Measurements from ENCODE around the gene LAMB4. TPM values are rescaled to one million over a fixed set of nuclear protein-coding genes. Genes with fewer than 3 reads are reported as not detected.

LAMB4 gene
- polyA plus RNA-seq, 1 experiment: 0.20 TPM

DNA sequence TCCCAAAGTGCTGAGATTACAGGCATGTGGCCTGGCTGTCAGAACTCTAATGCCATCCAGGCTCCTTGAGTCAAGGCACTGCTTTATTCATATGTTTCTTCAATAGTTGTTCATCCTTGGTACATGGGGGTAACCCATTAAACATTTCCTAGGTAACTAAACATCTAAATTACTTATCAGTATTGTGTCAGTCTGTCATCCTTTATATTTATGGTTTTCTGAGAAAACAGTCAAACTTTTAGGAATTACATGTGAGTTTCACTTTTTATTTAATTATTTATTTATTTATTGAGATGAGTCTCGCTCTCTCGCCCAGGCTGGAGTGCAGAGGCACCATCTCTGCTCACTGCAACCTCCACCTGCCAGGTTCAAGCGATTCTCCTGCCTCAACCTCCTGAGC lies 81.7 kb downstream of the LAMB4 start:
- CTCF ChIA-PET: no interaction called here

DNA sequence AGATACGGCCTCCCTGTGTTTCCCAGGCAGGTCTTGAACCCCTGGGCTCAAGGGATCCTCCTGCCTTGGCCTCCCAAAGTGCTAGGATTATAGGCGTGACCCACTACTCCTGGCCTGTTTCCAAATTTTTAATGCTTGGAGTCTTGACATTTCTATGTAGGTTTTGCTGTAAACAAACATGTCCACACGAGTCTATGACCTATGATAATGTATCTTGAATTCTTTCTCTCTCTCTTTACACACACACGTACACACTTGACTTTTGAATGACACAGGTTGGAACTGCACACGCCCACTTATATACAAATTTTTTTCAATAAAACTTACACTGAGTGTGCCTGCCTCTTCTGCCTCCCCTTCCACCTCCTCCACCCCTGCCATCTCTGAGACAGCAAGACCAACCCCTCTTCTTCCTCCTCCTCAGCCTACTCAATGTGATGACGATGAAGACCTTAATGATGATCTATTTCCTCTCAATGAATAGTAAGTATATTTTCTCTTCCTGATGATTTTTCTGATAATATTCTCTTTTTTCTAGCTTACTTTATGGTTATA lies 83.1 kb downstream of the LAMB4 start:
- Histone ChIP-seq H3K36me3 (ENCODE audit: control insufficient read depth, insufficient read depth, low read length) (no peaks in the 10 kb centered on the region), H3K4me3 (ENCODE audit: low read depth, low read length) (no peak overlapping the region), H3K27me3 (ENCODE audit: control insufficient read depth, insufficient read depth, low read length) (no peaks in the 10 kb centered on the region)
- DNase-seq (ENCODE audit: low read depth): no peak
- POLR2A ChIA-PET: no interaction called here
- CTCF ChIA-PET: no interaction called here
- TF ChIP-seq, protein P1, sequence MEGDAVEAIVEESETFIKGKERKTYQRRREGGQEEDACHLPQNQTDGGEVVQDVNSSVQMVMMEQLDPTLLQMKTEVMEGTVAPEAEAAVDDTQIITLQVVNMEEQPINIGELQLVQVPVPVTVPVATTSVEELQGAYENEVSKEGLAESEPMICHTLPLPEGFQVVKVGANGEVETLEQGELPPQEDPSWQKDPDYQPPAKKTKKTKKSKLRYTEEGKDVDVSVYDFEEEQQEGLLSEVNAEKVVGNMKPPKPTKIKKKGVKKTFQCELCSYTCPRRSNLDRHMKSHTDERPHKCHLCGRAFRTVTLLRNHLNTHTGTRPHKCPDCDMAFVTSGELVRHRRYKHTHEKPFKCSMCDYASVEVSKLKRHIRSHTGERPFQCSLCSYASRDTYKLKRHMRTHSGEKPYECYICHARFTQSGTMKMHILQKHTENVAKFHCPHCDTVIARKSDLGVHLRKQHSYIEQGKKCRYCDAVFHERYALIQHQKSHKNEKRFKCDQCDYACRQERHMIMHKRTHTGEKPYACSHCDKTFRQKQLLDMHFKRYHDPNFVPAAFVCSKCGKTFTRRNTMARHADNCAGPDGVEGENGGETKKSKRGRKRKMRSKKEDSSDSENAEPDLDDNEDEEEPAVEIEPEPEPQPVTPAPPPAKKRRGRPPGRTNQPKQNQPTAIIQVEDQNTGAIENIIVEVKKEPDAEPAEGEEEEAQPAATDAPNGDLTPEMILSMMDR (IDR thresholded peaks at IDR 0.05; ENCODE audit: insufficient read depth, low read depth, low read length): no peak

More for the DNA sequence above, 81.7 kb downstream of the LAMB4 start:
- DNase-seq (ENCODE audit: low read depth): no peak
- no peak overlapping the region for H3K4me3 ChIP-seq (ENCODE audit: low read depth, low read length)
- TF ChIP-seq, protein P1 (IDR thresholded peaks at IDR 0.05; ENCODE audit: insufficient read depth, low read depth, low read length): no peak
- H3K27me3 ChIP-seq (ENCODE audit: control insufficient read depth, insufficient read depth, low read length): no peaks in the 10 kb centered on the region
- POLR2A ChIA-PET: no interaction called here
- no peaks in the 10 kb centered on the region for H3K36me3 ChIP-seq (ENCODE audit: control insufficient read depth, insufficient read depth, low read length)

GRCh38 chr7:108045669-108046068 lies 84.5 kb downstream of the LAMB4 start:
- Histone ChIP-seq H3K27me3 (ENCODE audit: control insufficient read depth, insufficient read depth, low read length) (no peaks in the 10 kb centered on the region), H3K36me3 (ENCODE audit: control insufficient read depth, insufficient read depth, low read length) (no peaks in the 10 kb centered on the region), H3K4me3 (ENCODE audit: low read depth, low read length) (no peak overlapping the region)
- ChIA-PET POLR2A (no interaction called here), CTCF (interaction anchor here (0.6 kb wide), 1 partner anchor 19 kb away, joined by 3 read pairs; no protein-coding TSS in a partner anchor)
- TF ChIP-seq, protein P1 (IDR thresholded peaks at IDR 0.05; ENCODE audit: insufficient read depth, low read depth, low read length): no peak
- no peak for DNase-seq (ENCODE audit: low read depth)

- DNase-seq (ENCODE audit: low read depth): no peak
- TF ChIP-seq, protein P1 (IDR thresholded peaks at IDR 0.05; ENCODE audit: insufficient read depth, low read depth, low read length): no peak
- no peaks in the 10 kb centered on the region for H3K36me3 ChIP-seq (ENCODE audit: control insufficient read depth, insufficient read depth, low read length)
- H3K27me3 ChIP-seq (ENCODE audit: control insufficient read depth, insufficient read depth, low read length): no peaks in the 10 kb centered on the region
- H3K4me3 ChIP-seq (ENCODE audit: low read depth, low read length): no peak overlapping the region
- POLR2A ChIA-PET: no interaction called here
- CTCF ChIA-PET: interaction anchor here (0.6 kb wide), 1 partner anchor 20 kb away, joined by 3 read pairs; no protein-coding TSS in a partner anchor
Observed at GRCh38 chr7:108045154-108045553, 85.0 kb downstream of the LAMB4 start.

DNA sequence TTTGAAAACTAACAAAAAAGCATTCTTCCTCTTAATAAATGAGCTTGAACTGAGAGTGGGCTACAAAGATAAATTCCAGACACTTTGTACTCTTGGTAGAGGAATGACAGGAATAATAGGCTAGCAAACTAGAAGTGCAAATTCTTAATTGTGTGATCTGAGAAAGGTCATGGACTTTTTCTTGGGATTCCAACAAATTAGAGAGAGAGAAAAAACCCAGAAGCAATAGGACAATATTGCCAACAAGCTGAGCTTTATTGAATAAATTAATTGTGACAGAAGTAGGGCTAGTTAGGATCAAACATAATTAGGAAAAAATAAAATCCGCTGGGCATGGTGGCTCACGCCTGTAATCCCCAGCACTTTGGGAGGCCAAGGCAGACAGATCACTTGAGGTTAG lies 85.8 kb downstream of the LAMB4 start:
- ChIA-PET CTCF (interaction anchor here (0.6 kb wide), 1 partner anchor 44 kb away, joined by 3 read pairs; no protein-coding TSS in a partner anchor), POLR2A (no interaction called here)

More for the DNA sequence above, 85.8 kb downstream of the LAMB4 start:
- Histone ChIP-seq H3K27me3 (ENCODE audit: control insufficient read depth, insufficient read depth, low read length) (no peaks in the 10 kb centered on the region), H3K36me3 (ENCODE audit: control insufficient read depth, insufficient read depth, low read length) (no peaks in the 10 kb centered on the region), H3K4me3 (ENCODE audit: low read depth, low read length) (no peak overlapping the region)
- TF ChIP-seq, protein P1 (IDR thresholded peaks at IDR 0.05; ENCODE audit: insufficient read depth, low read depth, low read length): no peak
- DNase-seq (ENCODE audit: low read depth): no peak
